SK-N-SH (cell line): ENCODE measurements around the gene VEGFA.

Experiments
- EP300 ChIP-seq, 2 experiments: IDR thresholded peaks; 2 replicates each; pipeline versions ENCODE4 v1.4.0 to v1.6.1; 2012; ENCODE audit warnings: borderline replicate concordance in 1 of 2, low read depth in 1 of 2, low read length in 1 of 2
- GABPA ChIP-seq: IDR thresholded peaks from 2 replicates; pipeline ENCODE4 v1.4.0; 2012; ENCODE audit warnings: low read depth, mild to moderate bottlenecking
- POLR2AphosphoS5 ChIP-seq: IDR thresholded peaks from 2 replicates; pipeline ENCODE4 v1.6.1; 2012; ENCODE audit warnings: low read depth, low read length
- TF ChIP-seq, protein P1 (sequence below): fragments of 200-600 bp; sonication (generic); IDR thresholded peaks from 2 replicates; pipeline ENCODE4 v1.6.1; 2017; ENCODE audit warnings: antibody characterized with exemption, mild to moderate bottlenecking, moderate library complexity
- TF ChIP-seq, protein P2 (sequence below): IDR thresholded peaks from 2 replicates; pipeline ENCODE4 v1.4.0; 2012; ENCODE audit warnings: low read depth

- TF ChIP-seq GABPA (no peak), EP300 (IDR thresholded peaks at IDR 0.05; ENCODE audit: borderline replicate concordance in 1 of 2, low read depth in 1 of 2, low read length in 1 of 2) (no peak), POLR2AphosphoS5 (no peak)
- TF ChIP-seq, protein P1, sequence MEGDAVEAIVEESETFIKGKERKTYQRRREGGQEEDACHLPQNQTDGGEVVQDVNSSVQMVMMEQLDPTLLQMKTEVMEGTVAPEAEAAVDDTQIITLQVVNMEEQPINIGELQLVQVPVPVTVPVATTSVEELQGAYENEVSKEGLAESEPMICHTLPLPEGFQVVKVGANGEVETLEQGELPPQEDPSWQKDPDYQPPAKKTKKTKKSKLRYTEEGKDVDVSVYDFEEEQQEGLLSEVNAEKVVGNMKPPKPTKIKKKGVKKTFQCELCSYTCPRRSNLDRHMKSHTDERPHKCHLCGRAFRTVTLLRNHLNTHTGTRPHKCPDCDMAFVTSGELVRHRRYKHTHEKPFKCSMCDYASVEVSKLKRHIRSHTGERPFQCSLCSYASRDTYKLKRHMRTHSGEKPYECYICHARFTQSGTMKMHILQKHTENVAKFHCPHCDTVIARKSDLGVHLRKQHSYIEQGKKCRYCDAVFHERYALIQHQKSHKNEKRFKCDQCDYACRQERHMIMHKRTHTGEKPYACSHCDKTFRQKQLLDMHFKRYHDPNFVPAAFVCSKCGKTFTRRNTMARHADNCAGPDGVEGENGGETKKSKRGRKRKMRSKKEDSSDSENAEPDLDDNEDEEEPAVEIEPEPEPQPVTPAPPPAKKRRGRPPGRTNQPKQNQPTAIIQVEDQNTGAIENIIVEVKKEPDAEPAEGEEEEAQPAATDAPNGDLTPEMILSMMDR, result no peak
- TF ChIP-seq, protein P2, sequence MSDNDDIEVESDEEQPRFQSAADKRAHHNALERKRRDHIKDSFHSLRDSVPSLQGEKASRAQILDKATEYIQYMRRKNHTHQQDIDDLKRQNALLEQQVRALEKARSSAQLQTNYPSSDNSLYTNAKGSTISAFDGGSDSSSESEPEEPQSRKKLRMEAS, result no peak
Observed at GRCh38 chr6:43747784-43748183, 22.2 kb upstream of the VEGFA start.
